ENCODE measurements around the gene CMIP.
A peak's percentile ranks its signal among the peaks of the same experiment; 100 is the strongest.
"Not testable (repeated sequence)": the region's sequence is repeated elsewhere in the genome, so short reads cannot be mapped to it uniquely, and the experiment has no call there.

CMIP gene

DNA sequence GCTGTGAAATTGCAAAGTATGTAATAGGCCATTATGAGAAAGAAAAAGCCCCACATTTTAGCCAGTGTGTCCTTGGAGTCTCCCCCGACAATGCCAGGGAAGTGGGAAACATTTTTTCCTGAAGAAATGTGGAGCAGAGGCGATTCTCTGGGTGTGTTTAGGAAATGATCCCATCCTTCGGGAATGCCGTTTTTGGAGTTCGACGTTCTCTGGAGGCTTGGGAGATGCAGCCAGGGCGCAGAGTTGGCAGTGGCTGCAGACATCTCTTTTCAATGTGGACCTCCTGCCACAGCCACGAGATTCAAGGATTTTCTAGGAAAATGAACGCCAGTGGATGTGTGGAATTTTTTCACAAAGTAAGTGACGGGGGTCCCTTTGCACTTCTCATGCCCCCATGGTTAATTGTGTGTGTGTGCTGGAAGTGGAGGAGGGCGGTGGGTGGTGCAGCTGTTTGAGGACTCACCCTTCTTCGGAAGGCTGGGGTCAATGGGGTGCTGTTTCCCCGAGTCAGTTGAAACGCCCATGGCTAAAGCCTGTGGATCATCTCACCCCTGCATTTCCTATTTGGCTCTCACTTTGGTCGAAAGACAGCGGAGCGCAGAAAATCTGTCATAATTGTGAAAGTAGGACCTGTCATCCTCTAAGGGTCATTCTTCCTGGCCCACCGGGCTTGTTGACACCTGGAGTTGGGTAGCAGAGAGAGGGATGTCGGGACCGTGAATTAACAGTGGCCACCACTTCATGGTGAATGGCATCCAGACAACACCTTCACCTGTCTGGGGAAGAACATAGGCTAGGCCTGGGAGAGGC lies 73.2 kb downstream of the CMIP start:
- DNase-seq (ENCODE audit: low read depth), result no peak

DNA sequence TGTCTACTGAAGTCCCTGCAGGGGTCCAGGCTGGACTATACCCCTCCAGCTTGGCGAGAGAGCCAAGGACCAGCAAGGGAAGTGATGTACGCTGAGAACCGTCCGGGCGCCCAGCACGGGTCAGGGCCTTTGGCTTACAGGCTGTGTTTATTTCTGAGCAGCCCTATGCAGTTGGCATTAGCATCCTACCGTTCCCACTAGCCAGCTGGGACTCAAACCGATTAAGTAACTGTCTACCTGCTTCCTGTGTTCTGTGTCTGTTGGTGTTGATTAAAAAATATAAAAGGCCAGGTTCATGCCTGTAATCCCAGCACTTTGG lies 73.8 kb downstream of the CMIP start:
- DNase-seq (ENCODE audit: low read depth), result no peak

DNA sequence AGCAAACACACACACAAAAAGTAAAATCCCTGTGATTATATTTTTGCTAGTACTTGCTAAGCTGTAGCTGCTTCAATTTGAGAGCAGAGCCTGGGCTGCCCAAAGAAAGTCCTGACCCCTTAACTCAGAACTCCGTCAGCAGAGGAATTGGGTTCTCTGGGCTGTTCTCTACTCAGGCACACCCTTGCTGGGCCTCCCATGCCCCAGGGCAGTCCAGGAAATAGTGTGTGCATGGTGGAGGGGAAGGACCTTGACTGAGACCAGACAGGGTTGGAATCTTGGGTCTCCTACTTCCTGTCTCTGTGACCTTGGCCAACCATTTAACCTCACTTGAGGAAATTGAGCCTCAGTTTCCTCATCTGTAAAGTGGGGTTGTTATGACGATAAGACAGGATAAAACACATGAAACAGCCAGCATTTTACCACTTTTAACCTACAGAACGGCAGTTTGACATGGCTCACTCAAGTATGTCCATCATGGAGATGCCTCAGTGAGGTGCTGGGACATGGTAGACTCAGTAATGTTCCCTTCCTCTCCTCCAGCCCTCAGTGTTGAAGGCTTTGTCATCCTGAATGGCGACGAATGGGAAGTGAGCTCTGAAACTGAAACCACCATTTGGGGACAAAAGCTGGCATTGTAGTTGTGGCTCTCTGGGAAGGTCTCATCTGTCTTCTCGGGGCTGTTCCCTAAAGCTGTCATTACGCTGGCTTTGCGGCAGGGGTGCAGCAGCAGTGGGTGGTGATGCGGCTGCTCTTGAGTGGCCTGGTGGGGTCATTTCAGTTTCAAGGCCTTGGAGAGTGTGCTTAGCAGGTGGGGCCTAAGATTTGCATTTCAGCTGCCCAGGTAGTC lies 74.9 kb downstream of the CMIP start:
- DNase-seq (ENCODE audit: low read depth), result no peak

DNA sequence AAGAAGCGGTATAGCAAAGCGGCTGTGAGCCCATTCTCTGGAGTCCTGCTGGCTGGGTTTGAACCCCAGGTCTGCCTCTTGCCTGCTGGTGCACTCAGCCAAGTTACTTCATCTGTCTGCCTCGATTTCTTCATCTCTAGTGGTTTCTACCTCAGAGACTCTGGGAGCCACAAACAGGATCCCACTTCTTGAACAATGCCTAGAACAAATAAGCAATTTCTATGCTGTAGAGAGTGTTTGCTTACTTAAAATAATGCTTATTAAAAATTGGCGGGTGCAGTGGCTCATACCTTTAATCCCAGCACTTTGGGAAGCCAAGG lies 75.5 kb downstream of the CMIP start:
- no peak for DNase-seq (ENCODE audit: low read depth)

DNA sequence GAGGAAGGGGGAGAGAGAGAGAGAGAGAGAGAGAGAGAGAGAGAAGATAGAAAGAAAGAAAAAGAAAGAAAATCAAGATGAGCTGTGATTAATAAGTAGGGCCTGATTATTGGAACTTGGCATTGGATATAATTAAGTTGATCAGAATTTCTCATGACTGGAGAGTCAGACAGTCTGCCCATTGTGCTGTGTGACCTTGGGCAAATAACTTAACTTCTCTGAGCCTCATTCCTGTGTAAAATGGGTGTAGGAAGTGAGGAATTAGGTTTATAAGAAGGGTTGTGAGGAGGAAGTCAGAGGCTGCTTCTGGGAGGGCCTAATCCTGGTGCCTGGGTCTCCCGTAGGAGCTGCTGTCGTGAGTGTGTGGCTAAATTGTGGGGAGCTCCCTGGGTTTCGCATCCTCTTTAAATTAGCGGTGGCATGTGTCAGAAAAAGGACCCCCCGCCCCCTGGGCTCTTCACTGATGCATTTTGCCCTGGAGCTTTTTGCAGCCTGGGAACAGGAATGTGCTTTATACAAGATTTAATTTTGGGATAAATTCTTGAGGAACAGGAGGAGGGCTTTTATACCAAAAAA lies 76.0 kb downstream of the CMIP start:
- no peak for DNase-seq (ENCODE audit: low read depth)

DNA sequence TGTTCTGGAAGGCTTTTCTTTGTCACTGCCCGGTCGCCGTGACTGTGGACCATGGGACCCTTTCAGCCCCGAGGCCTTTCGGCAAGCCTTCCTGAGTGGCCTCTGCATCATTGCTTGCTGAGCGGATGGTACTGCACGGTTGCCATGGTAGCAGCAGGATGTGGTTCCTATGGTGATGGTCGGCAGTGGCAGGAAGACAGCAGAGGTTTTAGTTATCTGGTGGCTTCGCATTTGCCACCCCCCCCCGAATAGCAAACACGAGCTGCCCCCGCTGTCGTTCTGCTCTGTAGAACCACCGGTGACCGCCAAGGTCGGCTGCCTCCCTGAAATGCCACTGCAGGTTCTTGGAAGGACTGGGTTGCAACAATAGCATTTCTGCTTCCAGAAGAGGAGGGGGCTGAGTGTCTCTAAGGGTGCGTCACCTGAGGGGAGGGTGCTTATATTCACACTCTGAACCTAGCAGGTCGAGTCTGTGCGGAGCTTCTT lies 76.6 kb downstream of the CMIP start:
- peak; percentile 31 for DNase-seq (ENCODE audit: low read depth)

DNA sequence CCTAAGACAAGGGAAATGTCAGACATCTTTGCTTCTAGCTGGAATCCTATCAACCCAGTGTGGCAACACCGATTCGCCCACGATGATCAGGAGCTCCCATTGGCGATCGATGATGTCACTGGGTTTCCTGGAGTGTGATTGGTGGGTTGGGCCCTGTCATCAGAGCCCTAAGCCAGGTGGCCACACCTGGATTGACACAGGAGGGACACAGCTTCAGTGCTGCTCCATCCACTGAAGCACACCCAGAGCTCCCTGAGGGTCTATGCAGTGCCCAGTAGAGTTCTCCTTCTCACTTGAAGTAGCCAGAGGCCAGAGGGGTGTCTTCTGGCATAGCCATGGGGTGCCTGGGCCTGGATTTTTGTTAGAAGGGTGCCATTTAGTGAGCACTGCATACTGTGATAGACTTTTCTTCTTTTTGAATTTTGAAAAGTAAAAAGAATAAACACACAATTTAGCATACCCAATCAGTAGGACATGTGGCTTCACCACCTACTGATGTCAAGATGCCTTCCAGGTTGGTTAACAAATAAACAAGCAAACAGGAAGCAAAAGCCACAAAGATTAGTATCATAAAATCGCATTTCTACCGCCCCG lies 77.6 kb downstream of the CMIP start:
- DNase-seq (ENCODE audit: low read depth), result no peak

DNA sequence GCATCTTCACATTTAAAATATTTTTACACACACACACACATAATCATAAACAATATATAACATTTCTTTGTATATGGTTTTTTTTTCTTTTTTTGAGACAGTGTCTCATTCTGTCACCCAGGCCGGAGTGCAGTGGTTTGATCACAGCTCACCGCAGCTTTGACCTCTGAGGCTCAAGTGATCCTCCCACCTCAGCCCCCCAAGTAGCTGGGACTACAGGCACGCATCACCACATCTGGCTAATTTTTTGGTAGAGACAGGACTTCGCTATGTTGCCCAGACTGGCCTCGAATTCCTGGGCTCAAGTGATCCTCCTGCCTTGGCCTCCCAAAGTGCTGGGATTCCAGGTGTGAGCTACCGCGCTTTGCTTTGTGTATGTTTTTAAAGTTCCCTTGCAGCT lies 78.2 kb downstream of the CMIP start:
- not testable (repeated sequence) for DNase-seq (ENCODE audit: low read depth)

DNA sequence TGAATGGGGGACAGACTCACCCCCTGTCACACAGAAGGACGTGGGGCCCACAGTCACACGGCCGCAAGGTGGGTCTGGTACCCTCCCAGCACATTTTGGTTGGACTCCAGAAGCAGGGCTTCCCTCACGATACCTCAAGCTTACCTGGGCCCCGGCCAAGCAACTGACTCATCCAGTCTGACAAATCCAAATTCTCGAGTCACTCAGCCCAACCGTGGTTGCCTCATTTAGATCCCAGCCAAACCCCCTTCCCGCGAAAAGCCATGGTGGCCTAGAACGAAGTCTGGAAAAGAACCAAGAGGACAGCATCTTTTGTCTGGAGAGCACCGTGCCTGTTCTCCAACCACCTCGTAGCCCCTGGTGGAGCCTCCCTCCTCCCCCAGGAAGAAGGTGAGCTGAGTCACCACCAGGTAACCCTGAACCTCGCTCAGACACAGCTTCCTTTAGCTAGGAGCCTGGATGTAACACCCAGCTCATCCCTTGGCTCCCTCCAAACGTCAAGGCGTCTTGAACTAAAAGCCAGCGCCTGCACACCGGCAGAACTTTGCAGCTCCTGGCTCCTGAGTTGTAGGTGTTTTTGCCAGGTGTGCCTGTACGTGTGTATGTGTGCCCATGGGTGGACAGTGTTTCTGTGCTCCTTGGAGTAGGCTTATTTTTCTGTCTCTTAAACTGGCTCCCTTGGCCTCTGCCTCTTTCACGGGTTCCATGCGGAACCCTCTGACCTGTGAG lies 78.9 kb downstream of the CMIP start:
- DNase-seq (ENCODE audit: low read depth), result no peak

DNA sequence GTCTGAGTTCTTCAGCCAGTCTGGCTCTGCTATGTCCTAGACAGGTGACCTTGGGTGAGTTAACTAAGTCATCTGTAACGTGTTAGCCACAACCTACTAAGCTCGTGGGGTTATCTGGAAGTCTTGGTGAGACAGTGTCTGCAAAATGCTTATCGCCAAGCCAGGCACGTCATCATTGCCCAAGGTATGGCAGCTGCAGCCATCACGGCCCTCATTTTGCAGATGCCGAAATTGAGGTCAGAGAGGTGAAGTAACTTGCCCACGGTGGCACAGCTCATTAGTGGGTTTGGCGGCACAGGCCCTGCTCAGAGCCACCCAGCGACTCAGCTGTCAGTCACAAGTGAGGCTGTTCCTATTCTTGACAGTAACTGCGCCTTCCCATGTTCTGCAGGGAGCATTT lies 79.8 kb downstream of the CMIP start:
- DNase-seq (ENCODE audit: low read depth), result no peak

DNA sequence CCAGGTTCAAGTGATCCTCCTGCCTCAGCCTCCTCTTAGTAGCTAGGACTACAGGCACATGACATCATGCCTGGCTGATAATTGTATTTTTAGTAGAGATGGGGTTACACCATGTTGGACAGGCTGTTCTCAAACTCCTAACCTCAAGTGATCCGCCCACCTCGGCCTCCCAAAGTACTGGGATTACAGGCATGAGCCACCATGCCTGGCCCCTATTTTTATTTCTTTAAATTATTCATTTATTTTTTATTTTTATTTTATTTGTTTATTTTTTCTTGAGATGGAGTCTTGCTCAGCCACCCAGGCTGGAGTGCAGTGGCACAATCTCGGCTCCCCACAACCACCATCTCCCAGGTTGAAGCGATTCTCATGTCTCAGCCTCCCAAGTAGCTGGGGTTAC lies 80.3 kb downstream of the CMIP start:
- not testable (repeated sequence) for DNase-seq (ENCODE audit: low read depth)

DNA sequence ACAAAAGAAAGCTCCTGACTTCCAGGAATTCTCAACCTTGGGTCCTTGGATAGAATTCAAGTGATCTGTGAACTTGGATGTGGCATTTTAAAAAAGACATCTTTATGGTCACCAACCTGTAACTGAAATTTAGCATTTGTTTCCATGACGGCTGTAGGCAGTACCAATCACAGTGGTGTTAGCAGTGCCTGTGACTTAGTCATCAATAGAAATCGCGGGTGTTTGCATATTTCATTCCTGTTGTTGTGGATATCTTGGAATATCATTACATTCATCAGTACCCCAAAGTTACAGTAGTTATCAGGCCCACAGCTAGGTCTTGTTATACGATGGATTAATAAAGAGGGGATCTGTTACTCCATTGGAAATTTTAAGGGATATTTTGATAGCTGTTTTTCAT lies 81.6 kb downstream of the CMIP start:
- DNase-seq (ENCODE audit: low read depth), result no peak

DNA sequence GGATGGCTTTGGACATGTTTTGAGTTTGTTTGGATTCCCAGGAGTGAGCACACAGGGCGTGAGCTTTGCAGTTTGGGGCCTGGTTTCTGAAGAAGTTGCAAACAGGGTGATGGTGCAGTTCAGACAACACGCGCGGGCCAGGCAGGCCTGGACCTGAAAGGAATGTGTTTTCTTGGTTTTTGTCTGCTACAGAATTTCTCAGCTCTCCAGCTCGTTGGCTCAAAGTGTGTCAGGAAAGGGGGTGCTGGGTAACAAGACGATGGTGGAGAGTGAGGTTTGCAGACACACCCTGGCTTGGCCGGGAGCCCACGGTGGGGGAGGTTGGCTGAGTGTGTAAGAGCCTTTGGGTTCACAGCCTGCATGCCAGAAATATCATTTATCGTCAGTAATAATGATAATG lies 82.3 kb downstream of the CMIP start:
- DNase-seq (ENCODE audit: low read depth), result no peak

DNA sequence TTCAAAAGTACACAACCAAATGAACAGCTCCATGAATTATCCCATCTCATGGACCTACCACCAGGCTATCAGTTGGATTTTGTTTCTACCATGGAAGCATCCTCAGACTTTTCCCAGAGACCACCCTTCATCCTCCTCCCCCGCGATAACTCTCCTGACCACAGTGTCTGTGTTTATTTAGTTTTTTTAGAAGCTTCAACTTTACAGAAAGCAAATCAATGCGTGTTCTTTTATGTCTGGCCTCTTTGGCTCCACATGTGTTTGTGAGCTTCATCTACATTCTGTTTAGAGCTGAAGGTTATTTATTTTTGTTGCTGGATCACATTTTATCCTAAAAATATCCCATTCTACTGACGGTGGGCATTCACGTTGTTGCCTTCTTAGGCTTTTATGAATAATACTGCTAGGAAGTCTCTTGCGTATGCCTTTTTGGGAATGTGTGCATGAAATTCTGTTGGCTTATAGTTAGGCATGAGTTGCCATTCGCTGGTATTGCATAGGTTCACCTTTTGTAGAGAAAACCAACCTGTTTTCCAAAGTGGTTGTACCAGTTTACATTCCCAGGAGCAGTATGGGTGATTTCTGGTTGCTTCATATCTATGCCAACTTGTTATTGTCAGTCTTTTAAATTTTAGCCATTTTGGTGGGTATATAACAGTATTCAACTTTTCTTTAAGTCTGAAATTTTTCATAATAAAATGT lies 83.0 kb downstream of the CMIP start:
- DNase-seq (ENCODE audit: low read depth), result no peak

DNA sequence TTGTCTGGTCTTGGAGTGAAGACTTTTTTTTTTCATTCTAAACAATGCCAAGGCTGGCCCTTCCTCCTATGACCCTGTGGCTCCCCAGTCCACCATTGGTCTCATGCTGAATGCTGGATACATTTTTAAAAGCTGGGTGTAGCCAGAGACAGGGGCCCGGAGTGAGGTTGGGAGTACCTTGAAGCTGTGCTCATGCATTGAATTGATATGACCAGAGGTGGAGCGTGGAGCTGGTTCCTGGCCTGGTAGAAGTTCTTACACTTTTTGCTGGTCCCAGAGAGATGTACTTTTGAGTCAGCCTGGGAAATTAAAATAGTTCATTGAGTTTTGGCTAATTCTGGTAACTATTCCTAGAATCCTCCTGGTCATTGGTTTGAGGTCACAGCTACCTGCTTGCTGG lies 83.6 kb downstream of the CMIP start:
- no peak for DNase-seq (ENCODE audit: low read depth)

DNA sequence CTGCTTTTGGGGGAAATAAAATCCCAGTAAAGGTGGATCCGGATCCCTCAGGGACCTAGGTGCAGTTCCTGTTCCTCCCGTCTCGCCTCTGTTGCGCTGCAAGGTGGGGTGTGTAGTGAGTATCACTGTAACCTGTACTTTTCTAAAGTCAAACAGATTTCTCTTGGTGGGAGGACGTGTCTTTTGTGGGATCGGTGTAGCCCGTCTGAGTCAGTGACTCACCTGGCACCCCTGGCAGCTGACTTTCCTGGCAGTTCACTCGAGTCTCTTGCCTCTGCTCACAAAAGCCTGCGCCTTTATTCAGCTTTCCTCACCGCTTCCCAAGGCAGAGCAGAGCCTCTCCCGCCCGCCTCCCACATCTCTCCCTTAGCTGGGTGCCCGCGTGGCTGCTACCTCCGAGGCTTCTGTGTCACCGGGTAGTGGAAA lies 85.7 kb downstream of the CMIP start:
- no peak for DNase-seq (ENCODE audit: low read depth)

DNA sequence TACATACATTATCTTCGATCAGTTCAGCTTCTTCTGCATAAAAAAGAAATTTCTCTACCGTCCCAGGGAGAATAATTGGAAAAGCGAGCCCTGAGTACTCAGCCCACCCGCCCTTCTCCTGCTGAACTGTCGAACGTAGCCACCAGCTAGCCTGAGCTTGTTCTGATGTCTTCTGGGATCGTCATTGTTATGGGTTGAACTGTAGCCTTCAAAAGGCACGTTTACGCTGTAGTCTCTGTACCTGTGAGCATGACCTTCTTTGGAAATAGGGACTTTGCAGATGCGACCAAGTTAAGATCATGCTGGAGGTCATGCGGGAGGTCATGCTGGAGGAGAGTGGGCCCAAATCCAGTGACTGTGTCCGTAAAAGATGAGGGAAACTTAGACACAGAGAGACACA lies 86.2 kb downstream of the CMIP start:
- no peak for DNase-seq (ENCODE audit: low read depth)

DNA sequence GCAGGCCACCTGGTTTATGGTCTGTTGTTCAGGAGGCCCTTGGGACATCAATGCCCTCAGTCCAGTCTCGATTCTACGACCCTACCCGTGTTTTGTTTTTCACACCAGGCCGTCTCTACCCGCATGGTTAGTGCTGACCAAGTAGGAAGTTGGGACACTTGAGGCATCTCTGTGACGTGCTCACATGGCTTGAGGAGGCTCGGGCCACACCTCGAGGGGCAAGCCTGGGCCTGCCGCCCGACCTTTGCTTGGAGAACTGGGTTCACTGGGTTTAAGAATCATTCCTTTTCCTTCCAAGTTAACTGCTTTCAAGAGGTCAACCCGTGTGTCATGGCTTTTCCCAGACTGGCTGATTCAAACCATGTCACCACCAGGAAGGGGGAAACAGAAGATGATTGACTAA lies 86.8 kb downstream of the CMIP start:
- DNase-seq (ENCODE audit: low read depth), result no peak

DNA sequence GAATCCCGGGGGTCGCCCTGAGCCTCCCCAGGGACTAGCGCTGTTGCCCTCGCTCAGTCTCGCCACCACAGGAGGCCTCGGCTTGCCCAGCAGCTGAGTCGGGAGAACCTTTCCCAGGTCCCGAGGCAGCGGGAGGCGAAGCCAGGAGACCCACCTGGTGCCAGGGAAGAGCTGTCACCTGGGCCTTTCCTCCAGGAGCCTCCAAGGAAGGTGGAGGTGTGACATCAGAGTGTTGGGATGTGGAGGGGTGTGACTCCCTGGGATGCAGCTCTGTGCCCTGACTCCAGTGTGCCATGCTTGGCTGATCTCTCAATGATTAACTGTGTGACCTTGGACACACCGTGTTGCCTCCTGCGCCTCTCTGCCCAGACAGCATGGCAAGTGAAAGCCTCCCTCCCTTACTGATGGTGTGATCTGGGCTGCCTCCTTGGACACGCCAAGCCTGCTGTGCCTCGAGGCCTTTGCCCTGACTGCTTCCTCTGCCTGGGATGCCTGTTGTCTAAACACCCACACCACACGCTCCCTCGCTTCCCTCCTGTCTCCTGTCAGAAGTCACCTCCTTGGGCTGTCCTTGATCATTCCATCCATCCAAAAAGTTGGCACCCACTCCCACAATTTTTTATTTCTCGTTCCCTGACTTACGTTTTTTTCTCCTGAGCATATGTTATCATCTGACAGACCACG lies 88.0 kb downstream of the CMIP start:
- DNase-seq (ENCODE audit: low read depth), result no peak

DNA sequence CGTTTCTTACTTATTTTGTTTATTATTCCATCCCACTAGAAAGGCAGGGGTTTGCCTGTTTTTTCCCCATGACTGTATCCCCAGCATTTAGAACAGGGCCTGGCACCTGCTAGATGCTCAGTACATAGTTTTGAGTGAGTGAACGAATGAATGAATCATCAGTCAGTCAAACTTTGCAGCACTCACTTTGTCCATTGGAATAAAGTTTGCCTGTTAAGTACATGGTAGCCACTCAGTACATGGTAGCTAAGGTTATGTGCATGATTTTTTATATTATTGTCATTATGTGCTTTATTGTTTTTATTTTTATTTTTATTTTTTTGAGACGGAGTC lies 88.5 kb downstream of the CMIP start:
- no peak for DNase-seq (ENCODE audit: low read depth)
